HL-60 (cell line): ENCODE results near the gene UBE2J2.

ENCODE experiments used
- DNase-seq, 2 experiments: peaks; one replicate each; pipeline ENCODE4 v3.0.0-alpha.2; 2010 to 2020; ENCODE audit warnings: low read depth in 1 of 2, low spot score in 1 of 2
- H3K27ac ChIP-seq: fragments of 250-450 bp; sonication (Bioruptor Pico); replicated peaks from 2 replicates; pipeline ENCODE4 v1.5.1; 2020; ENCODE audit warnings: mild to moderate bottlenecking, moderate library complexity
- H3K27me3 ChIP-seq: fragments of 250-450 bp; sonication (Bioruptor Pico); 2 replicates; pipeline ENCODE4 v1.5.1; 2021; ENCODE audit warnings: mild to moderate bottlenecking, moderate library complexity; ENCODE audit not compliant: insufficient read depth, poor library complexity, severe bottlenecking
- H3K4me3 ChIP-seq: replicated peaks from 2 replicates; pipeline ENCODE4 v1.5.1; 2011; ENCODE audit warnings: mild to moderate bottlenecking, control low read depth, low read length; ENCODE audit not compliant: insufficient read depth
- GABPA ChIP-seq: IDR thresholded peaks from 2 replicates; pipeline ENCODE4 v1.6.1; 2012; ENCODE audit warnings: low read depth
- POLR2AphosphoS5 ChIP-seq: IDR thresholded peaks from 2 replicates; pipeline ENCODE4 v1.6.1; 2012; ENCODE audit warnings: low read depth
- REST ChIP-seq: IDR thresholded peaks from 2 replicates; pipeline ENCODE4 v1.6.1; 2012; ENCODE audit warnings: low read depth; ENCODE audit not compliant: insufficient replicate concordance
- SPI1 ChIP-seq: IDR thresholded peaks from 2 replicates; pipeline ENCODE4 v1.6.1; 2012; ENCODE audit warnings: low read depth, mild to moderate bottlenecking, borderline replicate concordance
- TF ChIP-seq, protein P1 (sequence below): IDR thresholded peaks from one replicate; pipeline ENCODE4 v1.5.1; 2011; ENCODE audit warnings: low read length, control low read depth, inconsistent platforms; ENCODE audit not compliant: insufficient read depth

The UBE2J2 gene

DNA sequence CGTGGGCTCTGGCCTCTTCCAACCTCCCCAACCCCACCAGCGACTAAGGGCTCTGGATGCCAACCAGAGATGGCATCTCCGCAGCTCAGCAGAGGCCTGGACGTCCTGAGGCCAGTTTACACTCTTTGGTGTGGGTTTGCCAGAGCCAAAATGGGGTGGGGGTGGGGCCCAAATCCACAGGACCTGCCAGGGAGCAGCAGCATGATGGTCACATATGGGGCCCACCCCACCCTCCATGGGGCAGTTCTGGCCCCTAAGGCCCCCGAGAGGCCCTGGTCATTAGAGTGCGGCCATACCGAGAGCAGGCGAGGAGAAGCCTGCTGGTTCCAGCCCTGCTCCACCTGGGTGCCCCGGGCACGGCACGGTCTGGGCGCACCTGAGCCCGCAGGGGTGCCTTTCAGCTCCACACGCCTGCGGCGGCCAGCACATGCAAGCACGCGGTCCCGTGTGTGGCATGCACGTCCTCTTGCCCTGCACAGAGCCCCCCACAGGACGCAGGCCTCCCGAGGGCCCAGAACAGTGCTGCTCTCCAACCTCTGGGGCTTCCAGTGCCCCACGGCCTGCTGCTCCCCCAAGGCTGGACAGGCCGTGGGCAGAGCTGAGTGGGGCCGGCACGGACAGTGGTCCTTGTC is 31.9 kb downstream of the UBE2J2 start:
- no peak overlapping the region for H3K4me3 ChIP-seq
- peaks cover 19% of the 10 kb centered on the region for H3K27me3 ChIP-seq
- TF ChIP-seq POLR2AphosphoS5 (no peak), REST (no peak), GABPA (no peak), SPI1 (no peak)
- TF ChIP-seq, protein P1, sequence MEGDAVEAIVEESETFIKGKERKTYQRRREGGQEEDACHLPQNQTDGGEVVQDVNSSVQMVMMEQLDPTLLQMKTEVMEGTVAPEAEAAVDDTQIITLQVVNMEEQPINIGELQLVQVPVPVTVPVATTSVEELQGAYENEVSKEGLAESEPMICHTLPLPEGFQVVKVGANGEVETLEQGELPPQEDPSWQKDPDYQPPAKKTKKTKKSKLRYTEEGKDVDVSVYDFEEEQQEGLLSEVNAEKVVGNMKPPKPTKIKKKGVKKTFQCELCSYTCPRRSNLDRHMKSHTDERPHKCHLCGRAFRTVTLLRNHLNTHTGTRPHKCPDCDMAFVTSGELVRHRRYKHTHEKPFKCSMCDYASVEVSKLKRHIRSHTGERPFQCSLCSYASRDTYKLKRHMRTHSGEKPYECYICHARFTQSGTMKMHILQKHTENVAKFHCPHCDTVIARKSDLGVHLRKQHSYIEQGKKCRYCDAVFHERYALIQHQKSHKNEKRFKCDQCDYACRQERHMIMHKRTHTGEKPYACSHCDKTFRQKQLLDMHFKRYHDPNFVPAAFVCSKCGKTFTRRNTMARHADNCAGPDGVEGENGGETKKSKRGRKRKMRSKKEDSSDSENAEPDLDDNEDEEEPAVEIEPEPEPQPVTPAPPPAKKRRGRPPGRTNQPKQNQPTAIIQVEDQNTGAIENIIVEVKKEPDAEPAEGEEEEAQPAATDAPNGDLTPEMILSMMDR: no peak
- no peak overlapping the region for H3K27ac ChIP-seq
- DNase-seq: no peak

GRCh38 chr1:1240822-1241587 is 32.6 kb downstream of the UBE2J2 start:
- Histone ChIP-seq H3K27me3 (peaks cover 18% of the 10 kb centered on the region), H3K4me3 (no peak overlapping the region), H3K27ac (no peak overlapping the region)
- no peak for TF ChIP-seq REST
- TF ChIP-seq SPI1: no peak
- TF ChIP-seq, protein P1: no peak
- TF ChIP-seq POLR2AphosphoS5: no peak
- TF ChIP-seq GABPA: no peak
- peak in 1 of 2 experiments; percentile 15 for DNase-seq

- Histone ChIP-seq H3K4me3 (no peak overlapping the region), H3K27me3 (peaks cover 18% of the 10 kb centered on the region), H3K27ac (no peak overlapping the region)
- TF ChIP-seq REST (no peak), POLR2AphosphoS5 (no peak), GABPA (no peak), SPI1 (no peak)
- TF ChIP-seq, protein P1: no peak
- DNase-seq: no peak
Observed at GRCh38 chr1:1240348-1240732, 33.3 kb downstream of the UBE2J2 start.
